HG03460 (cell line): ENCODE results near the gene C1orf21.

Experiments used
- ATAC-seq: cut with Tn5 transposase; IDR thresholded peaks from one replicate; pipeline ENCODE4 v1.9.1; 2021; ENCODE audit not compliant: unreplicated experiment

Gene C1orf21

GRCh38 chr1:184510110-184510509 lies 123.3 kb downstream of the C1orf21 start:
- no peak for ATAC-seq

GRCh38 chr1:184512724-184513123 lies 125.9 kb downstream of the C1orf21 start:
- ATAC-seq, result no peak

DNA sequence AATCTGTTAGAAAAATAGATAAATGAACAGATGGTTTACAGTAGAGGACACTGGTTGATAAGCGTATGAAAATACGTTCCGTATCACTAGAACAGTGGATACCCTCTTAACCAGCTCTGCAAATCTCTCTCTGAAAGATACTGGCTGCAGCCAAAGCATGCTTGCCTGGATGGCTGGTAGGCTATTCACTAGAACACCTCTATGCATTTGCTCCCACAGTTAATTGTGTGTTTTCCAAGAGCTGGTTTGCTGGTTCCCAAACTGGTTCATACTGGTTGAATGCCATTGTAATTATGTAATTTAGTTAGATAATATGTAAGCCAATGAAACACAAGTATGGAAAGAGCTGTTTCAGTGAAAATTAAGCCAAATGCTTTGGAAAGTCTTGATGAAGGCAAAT lies 126.6 kb downstream of the C1orf21 start:
- ATAC-seq, result no peak

GRCh38 chr1:184513966-184514365 lies 127.1 kb downstream of the C1orf21 start:
- no peak for ATAC-seq

GRCh38 chr1:184514447-184514846 lies 127.6 kb downstream of the C1orf21 start:
- no peak for ATAC-seq

DNA sequence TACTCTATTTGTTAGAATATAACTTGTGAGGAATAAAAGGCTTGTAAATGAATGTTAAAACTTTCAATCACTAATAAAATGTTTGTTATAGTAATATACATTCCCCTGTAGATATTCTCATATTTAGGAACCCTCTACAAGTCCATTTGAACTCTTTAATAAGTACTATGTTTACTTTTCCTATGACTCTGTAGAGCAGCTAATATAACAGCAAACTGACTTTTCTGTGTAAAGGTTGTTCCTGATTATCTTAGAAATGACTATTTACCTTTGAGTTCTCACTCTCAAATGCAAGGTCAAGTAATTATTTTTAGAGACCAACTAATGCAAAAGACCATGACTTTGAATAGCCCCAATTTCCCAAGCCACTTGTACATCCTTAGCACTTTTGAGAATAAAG lies 130.3 kb downstream of the C1orf21 start:
- no peak for ATAC-seq

DNA sequence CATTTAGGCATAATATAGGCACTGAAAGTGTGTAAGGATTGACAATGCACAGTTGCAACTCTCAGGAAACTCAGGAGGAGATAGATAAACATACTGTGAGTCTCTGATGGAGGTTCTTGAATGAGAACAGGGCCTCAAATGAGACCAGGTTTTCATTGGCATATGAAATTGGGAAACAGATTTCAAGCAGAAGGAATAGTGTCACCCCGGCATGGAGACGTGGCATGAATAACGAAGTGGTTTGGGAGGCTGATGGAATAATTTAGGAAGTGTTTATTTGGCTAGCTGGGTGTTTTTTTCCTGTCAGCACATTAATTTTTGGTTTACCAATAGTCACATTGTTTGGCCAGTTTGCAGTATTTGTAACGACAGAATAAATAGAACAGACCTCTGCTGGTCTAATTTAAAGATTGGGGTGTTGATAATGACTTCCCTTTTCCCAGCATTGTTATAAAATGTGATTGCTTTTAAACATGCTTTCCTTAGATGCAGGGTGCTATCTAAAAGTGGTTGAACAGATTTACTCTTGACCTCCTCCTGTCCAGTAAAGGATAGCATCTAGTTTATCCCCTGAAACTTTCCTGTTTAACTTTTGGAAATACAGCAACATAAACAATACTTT lies 132.0 kb downstream of the C1orf21 start:
- no peak for ATAC-seq

DNA sequence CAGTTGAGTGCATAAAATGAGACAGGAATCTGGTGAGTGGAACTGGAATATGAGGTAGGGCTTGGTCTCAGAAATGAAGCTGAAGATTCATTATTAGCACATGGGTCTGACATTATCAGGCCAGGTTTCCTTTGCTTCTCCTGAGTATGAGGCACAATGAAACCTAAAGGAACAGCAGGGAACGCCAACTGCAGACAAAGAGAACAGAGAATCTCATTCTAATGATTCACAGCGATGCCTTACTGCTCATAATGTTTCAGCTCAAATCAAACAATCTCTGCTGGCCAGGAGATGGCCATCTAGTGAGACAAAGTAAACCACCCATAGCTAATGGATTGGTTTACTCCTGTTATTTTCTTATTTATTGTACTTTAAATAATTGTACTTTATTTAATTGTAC lies 133.5 kb downstream of the C1orf21 start:
- ATAC-seq, result no peak

DNA sequence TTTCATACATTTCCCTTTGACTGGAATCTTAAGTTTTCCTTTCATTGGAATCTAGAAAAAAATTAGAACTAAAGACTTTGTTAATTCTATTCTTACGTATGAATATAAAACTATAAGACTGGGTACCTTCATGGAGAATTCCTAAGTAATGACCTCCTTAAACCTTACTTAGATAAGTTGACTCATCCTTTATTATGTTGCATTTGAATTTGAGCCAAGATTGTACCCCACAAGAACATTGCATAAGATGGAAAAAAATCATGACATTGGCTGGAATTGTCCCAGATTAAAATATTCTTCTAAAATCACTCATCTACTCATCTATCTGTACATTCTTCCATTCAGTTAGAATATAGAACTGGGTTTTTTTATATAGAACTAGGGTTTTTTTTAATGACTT lies 137.4 kb downstream of the C1orf21 start:
- ATAC-seq, result no peak

DNA sequence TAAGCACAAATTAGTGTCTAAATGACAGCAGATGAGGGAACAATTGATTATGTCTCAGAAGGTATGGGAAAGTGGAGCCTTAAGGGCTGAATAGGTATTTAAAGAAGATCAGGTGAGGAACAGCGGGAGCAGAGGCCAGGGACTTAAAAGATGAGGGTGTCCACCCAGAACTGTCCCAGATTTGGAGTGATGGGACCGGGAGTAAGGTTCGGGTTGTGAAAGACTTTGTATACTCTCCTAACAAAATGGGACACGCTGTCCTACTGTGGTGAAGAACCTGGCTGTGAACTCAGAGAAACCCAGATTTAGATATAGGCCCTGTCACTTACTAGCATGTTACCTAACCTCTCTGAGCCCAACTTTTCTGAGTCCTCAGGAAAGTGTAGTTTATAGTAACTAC lies 140.6 kb downstream of the C1orf21 start:
- no peak for ATAC-seq

DNA sequence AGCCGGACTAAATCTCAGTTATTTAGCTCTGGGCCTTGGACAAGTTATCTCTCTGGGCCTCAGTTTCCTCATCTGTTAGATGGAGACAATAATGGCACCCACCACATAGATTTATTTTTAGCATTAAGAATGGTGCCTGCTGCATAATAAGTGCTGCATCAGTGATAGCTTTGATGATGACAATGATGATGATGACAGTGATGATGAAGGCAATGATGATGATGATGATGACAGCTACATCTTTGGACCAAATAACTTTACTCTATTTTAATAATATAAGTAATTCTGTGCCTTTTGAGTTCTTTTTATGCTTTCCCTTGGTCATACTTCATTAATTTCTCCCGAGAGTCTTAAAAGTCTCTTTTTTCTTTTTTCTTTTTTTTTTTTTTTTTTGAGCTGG lies 143.4 kb downstream of the C1orf21 start:
- no peak for ATAC-seq

DNA sequence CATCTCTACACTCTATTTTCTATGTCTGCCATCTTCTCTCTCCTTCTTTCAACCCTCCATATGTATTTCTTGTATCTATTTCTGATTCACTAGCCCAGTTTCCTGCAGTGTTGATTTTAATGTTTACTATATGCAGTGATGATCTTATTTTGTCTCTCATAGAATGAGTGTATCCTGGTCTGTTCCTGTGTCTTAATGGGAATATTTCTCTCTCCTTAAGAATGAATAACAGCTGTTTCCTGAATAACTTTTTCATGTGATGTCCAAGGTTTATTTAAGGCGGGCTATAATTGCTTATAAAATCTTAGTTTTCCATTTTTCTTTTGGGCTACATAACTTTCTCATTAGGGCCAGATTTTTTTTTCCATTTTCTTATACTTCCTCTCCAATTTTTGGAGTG lies 144.5 kb downstream of the C1orf21 start:
- ATAC-seq, result no peak

GRCh38 chr1:184532199-184532598 lies 145.4 kb downstream of the C1orf21 start:
- no peak for ATAC-seq

DNA sequence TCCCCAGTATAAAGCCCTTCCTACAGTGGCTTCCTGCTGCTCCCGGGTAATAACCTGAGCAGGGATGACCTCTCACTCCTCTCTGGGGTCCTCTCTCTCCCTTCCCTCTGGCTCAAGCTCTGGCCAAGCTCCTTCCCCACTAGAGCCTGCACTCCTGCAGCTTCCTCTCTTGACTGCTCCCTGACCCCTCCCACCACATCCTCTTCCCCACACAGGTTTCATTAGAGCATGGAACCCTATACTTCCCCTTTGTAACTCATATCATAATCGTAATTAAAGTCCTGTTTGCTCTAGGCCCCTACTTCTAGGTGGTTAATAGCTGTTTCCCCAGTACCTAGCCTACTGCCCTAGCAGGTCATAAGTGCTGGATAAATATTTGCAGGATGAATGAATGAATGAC lies 146.2 kb downstream of the C1orf21 start:
- ATAC-seq, result no peak

- no peak for ATAC-seq
Measured at GRCh38 chr1:184533915-184534314, 147.1 kb downstream of the C1orf21 start.

- ATAC-seq, result no peak
Measured at GRCh38 chr1:184534690-184535089, 147.9 kb downstream of the C1orf21 start.

DNA sequence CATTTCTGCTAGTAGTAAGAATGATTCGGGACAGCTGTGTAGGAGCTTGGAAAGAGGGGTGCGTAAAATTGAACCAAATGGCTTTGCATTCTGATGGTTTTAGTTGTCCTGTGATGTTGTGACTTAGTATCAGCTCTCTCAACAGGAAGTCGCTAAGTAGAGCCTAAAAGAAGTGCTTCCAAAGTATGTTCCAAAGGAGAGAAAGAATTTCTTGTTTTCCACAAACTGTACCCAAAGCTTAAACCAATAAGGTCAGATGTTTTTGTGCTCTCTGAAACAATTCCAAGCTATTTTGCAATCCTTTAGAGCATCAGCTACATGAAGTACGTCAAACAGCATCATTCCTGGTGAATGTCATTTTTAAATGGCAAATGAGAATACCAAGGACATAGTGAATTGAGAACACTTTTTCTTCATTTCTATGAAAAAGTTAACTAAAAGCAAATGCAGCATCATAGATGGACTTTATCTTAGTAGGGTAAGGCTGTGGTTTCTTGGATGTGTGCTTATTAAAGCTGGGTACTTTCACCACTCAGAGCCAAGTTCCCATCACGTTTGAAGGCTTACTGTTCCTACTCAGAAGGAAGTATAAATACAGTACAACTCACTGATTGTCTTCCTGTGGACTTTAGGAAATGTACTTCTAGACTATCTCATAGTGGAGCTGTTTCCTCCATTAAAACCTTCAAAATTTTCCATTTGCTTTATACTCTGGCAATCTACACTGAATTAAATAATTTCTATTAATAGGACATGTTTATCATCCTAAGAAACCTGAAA lies 148.6 kb downstream of the C1orf21 start:
- no peak for ATAC-seq

GRCh38 chr1:184536246-184536985 lies 149.6 kb downstream of the C1orf21 start:
- ATAC-seq, result no peak

DNA sequence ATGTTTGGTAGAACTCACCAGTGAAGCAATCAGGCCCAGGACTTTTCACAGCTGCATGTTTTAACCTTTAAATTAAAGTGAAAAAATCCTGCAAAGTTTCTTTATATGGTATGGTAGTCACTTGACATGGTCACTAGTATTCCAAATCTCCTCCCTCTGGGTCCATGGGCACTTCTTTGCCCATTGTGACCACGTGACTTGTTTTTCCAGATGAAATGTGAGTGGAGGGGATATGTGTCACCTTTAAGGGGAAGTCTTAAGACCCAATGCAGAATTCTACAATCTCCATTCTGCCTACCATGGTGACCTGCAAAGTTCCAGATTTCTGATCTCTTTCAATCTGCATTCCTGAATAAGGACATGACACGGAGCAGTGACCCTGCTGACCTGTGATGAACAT lies 152.8 kb downstream of the C1orf21 start:
- no peak for ATAC-seq

- no peak for ATAC-seq
Measured at GRCh38 chr1:184541537-184542152, 154.8 kb downstream of the C1orf21 start.

DNA sequence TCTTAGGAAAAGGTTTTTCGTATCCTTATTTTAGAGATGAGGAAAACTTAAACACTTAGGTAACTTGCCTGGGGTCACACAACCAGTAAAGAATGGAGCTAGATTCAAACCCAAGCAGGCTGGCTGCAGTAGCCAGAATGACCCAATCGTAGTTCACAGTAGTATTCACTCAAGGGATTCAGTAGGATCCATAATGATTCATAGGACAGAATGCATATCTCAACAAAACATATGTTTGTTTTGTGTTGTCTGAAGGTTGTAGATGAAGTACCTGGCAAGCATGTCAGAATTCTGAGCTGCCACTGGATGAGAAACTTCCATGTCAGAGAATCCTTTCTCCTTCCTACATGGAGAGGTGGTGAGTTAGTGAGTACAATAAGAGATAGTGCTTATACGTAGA lies 155.5 kb downstream of the C1orf21 start:
- no peak for ATAC-seq

- no peak for ATAC-seq
Measured at GRCh38 chr1:184545601-184546000, 158.8 kb downstream of the C1orf21 start.
